ENCODE results near the gene SLC22A17. TPM values are rescaled to one million over a fixed set of nuclear protein-coding genes. Genes with fewer than 3 reads are reported as not detected.

SLC22A17 gene
- total and polyA plus RNA-seq, 2 of the 8 experiments (the other 6 are each of a cell fraction or from before 2014, with no cell fraction given) = 43.0 to 49.0 TPM

GRCh38 chr14:23385642-23386265, 33.1 kb upstream of the SLC22A17 start (continued):
- TF ChIP-seq CHD7 (IDR thresholded peaks at IDR 0.05; ENCODE audit: insufficient replicate concordance, low read length) = no peak
- TF ChIP-seq KDM4A (IDR thresholded peaks at IDR 0.05; ENCODE audit: low read depth, low read length, severe bottlenecking) = no peak
- TF ChIP-seq CHD2 (IDR thresholded peaks at IDR 0.05; ENCODE audit: low read length) = no peak
- no peak for TF ChIP-seq SAP30 (IDR thresholded peaks at IDR 0.05; ENCODE audit: insufficient read depth, insufficient replicate concordance, low read length)
- no peak for TF ChIP-seq EZH2 (IDR thresholded peaks at IDR 0.05; ENCODE audit: low read depth, low read length, severe bottlenecking)
- TF ChIP-seq POU5F1 (IDR thresholded peaks at IDR 0.05; ENCODE audit: low read depth, low read length) = no peak
- TF ChIP-seq TAF1 (IDR thresholded peaks at IDR 0.05; ENCODE audit: low read depth, low read length) = no peak
- TF ChIP-seq SIN3A (conservative IDR thresholded peaks at IDR 0.05 in 1 of 2, IDR thresholded peaks at IDR 0.05 in 1 of 2; ENCODE audit: low read depth in 1 of 2, low read length in 2 of 2) = no peak

Measured in H1 (cell line).